Activated CD4-positive, alpha-beta T cell treated with anti-CD3 and anti-CD28 coated beads for 48 hours (primary cell): Measurements from ENCODE around the gene CREB1.
"Not testable (repeated sequence)": the region's sequence is repeated elsewhere in the genome, so short reads cannot be mapped to it uniquely, and the experiment has no call there.

Source experiments
- DNase-seq: peaks from one replicate; pipeline ENCODE4 v3.0.0-alpha.2; 2020

Gene CREB1

DNA sequence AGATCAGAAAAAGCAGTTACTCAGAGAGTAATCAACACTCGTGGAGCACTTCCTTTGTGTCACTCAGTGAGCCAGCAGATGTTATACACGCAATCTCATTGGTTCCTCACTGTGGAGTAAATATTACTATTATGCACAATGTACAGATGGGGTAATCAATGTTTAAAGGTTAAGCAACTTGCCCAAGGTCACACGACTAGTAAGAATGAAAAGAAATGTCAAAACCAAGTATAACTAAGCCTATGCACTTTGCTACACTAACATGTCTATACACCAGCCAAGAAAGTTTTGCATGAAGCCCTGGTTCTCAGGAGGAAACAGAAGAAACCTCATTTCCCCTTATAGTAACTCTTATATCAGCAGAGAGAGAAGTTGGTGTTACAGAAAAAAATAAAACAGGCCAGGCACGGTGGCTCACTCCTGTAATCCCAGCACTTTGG lies 90.0 kb downstream of the CREB1 start:
- DNase-seq = no peak

DNA sequence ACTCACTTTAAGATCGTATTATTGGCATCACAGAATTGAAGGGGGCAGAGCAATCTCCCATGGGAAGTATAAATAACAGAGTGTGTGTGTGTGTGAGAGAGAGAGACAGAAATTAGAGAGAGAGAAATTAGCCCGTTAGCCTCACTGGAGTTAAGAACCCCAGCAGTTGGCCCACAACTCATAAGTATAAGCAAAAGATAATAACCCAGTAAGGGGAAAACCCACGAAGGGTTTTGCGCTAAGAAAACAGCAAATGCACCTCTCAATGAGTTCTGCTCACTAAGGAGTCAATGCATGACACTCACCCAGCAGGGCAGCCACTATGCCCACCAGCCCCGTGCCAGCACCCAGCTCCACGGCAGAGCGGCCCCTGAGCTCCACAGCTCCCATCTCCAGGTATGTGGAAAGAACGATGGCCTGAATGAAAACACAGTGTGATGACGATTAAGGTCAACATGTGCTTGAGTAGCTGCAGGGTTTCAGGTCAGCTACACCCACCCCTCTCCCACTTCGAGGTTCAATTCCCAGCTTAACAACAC lies 91.8 kb downstream of the CREB1 start:
- DNase-seq = no peak

DNA sequence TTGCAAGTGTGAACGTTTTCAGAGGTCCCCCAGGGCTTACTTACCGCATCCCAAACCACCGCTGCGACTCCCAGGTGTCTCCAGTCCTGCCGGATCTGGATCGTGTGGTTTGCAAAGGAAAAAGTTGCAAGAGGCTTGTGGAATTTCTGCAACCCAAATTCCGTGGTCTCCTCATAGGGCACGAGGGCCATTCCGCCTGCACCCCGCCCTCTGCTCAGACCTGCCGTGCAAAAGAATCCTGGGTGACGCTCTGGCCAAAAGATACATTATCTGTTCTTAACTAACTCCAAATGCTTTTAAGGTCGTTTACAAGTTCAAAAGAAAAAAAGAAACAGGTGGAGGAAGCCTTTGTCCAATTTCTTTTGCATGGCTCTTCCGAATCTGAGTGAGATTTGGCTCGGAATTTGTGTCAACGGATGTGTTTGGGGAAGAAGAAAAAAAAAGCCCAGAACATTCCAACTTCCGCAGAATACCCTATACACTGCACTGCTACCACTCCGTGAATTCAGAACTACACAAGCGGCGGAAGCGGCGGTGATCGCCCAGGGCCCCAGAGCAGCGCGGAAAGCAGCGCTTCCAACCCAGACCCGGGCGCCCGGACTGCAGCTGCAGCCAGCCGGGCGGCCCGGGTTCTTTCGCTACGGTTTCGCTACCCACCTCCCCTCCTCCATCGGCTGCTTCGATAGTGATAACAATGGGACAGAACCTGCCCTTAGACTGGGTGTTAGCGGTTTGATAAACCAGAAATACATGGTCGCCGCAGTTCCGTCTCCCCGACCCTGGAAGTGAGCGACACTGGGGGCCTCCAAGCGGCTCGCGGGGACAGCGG lies 94.6 kb downstream of the CREB1 start:
- peak; percentile 77 for DNase-seq

DNA sequence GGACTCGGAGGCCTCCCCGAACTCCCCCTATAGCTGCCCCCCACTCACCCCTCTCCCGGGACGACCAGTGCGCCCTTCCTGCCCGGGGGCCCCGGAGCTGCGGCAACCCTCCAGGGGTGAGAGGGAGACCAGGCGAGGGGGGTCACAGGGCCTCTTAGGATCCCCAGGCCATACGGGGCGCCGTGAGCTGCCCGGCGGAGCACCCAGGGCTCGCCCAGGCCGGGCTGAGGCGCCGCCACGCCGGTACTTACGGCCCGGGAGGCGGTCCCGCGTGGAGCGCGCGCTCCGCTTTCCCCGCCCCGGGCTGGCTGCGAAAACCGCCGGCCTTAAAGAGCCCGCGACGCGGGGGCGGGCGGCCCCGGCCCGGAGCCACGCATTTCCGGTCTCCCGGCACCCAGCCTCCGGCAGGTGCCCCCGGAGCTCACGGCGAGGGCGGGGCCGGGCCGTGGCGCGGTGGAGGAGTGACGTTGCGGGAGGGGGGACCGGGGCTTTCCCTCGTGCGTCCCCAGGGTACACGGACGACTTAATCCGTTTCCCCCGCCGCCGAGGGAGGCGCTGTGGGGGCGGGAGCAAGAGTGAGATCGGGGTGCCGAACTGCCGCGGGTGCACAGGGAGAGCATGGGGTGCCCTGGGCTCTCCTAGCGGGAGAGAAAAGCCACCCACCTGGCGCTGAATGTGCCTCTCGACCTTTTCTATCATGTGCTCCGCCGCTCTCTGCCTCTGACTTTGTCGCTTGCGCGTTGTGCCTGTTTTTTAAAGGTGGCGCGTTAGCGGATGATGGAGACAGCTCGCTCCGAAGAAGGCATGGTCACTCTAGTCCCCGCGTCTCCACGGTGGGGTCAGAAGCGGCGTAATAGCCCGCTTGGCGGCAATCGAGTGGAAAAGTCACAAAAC lies 95.5 kb downstream of the CREB1 start, which contains the start of gene METTL21A:
Gene METTL21A (minus strand): TSS at position 381 of the 894 bp plus-strand sequence. CDS start 1,019 bp downstream, outside the sequence.
- peak; percentile 94 for DNase-seq

DNA sequence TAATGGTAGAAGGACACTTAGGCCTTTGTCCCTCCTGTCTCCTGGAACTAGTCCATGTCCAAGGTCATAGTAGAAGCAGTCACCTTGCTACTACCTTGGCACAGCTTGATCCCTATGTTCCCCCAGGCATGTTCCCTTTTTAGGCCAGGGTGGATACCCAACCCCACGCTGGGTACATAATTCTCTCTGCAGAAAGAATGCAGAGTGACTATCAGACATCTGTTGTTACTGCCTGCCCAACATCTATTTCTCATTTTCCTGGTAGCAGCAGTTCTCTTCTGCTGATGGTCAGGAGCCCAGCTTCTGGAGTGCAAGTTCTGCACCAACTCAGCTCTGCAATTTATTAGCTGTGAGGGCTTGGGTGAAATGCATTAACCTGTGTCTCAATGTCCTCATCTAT lies 99.8 kb downstream of the CREB1 start:
- no peak for DNase-seq

DNA sequence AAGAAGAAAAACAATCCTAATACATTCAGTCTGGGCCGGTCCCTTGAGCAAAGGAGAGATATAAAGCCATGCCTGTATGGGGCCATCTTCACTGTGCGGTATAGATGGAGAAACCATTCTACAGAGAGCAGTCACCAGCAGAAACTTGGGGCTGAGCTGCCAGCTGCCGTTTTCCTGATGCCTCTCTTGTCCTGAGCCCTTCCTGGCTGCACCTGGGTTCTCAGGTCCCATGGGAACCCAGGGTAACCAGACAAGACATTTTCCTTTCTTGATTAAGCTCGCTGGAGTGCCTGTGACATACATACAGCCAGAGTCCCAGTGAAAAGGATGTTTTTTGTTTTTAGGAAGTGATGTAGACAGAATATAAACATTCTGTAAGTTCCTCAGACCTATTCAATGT lies 100.7 kb downstream of the CREB1 start:
- DNase-seq = no peak

DNA sequence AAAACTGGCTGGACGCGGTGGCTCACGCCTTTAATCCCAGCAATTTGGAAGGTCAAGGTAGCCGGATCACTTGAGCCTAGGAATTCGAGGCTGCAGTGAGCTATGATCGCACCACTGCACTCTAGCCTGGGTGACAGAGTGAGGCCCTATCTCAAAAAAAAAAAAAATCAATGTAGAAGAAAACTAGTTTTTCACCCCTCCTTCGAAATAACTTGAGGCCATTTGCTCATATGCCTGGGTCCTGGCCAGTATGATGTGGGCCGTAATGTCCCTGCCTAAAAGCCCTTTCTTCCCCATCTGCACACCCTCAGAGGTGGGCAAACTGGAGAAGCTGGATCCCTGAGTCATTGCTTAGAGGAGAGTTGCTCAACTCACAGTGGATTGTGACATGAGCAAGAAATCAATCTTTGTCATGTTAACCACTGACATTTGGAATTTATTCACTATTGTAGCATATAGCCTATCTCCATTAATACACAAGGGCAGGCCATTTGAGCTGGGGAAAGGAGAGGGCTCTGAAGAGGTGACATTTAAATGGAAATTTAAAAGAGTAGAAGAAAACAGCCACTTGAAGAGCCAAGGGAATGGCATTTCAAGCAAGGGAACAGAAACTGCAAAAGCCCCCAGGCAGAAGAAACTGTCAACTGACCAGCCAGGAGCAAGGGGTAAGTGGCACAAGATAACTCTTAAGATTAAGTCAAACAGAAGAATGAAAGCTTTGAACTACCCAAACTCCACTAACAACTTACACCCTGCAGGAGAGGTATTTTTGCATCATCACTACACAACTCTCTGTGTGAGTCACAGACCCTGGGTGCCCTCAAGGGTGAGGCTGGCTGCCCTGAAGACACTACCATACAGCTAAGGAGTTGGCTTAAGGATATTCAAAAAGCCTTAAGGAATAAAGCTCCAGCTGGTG lies 103.1 kb downstream of the CREB1 start:
- peak; percentile 44 for DNase-seq

DNA sequence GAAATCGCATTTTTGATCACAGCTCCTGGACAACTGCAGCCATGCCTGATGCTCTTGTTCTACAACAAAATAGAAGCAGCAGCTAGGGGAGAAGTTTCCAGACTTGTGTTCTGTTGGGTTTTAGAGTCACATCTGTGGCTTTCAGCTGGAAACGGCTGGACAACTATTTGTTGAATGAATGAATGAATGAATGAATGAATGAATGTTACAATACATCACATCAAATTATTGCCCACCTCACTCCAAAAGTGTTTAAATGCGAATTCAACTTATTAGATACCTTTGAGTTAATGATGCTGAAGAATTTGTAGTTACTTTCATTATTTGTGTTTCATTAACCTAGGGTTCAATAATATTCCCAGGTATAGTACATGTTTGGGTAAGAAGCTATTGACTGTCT lies 103.9 kb downstream of the CREB1 start:
- DNase-seq = no peak

DNA sequence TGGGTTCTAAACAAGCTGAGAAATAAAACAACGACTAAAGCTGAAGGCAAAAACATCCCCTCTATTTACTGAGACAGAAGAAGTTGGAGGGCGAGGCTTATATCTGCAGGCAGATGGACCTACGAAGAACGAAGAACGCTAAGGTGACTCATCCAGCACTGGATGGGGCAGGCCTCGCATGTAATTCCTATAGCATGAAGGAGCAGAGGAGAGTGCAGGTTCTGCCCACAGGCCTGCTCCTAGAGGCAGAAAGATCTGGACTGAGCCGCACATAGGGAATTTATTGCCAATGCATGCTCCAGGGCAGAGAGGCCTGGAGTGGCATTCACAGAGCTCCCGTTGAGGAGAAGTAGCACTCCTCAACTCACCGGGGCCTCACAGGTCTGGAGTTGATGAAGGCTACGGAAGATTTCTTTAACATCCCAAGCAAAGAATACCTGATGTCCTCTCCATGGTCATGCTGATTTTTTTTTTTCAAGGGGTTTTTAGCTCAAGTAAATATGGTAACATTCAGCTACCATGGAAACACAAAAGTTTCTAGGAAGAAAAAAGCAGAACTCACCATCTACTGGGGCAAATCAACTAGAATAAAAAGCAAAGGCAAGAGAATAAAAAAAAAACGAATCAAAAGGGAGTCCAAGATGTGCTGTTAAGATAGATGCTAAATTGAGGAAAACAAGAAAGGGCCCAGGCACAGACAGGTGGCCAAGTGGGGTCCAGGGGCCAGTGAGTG lies 105.9 kb downstream of the CREB1 start:
- DNase-seq = no peak

DNA sequence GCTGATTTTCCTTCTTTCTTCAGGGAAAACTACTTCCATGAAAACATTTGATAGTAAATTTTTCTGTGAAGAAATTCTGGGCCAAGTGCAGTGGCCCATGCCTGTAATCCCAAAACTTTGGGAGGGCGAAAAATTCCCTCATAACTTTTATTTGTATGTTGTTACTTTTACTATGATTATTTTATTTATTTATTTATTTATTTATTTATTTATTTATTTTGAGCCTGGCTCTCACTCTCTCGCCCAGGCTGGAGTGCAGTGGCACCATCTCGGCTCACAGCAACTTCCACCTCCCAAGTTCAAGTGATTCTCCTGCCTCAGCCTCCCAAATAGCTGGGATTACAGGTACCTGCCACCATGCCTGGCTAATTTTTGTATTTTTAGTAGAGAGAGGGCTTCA lies 109.5 kb downstream of the CREB1 start:
- DNase-seq = not testable (repeated sequence)

DNA sequence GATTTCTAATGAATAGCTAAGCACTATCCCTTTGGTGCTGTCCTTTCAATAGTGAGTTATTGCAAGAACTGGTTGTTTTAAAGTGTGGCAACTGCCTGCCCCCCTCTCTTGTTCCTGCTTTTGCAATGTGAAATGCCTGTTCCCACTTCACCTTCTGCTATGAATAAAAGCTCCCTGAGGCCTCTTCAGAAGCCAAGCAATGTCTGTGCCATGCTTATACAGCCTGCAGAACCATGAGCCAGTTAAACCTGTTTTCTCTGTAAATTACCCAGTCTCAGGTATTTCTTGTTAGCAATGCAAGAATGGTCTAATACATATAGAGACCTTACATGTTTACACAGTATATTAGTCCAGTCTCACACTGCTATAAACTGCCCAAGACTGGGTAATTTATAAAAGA lies 110.4 kb downstream of the CREB1 start:
- no peak for DNase-seq

DNA sequence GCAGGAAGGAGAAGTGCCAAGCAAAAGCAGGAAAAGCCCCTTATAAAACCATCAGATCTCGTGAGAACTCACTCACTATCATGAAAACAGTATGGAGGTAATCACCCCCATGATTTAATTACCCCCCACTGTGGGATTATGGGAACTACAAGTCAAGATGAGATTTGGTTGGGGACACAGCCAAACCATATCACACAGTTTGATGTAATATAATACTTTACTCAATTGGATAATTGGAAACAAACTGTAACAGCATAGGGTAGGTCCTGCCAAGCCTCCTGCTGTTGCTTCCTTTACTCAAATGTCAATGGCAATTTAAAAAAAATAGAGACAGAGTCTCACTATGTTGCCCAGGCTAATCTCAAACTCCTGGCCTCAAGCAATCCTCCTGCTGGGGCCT lies 110.9 kb downstream of the CREB1 start:
- DNase-seq = no peak

DNA sequence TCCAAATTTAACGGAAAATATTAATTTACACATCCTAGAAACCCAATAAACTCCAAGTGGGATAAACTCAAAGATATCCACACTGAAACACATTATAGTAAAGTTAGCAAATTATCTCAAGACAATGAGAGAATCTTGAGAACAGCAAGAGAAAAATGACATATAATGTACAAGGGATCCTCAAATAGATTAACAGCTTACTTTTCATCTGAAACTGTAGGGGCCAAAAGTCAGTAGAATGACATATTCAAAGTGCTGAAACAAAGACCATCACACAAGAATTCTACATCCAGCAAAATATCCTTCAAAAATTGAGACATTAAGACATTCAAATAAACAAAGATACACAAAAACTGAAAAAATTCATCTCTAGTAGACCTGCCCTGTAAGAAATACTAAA lies 114.1 kb downstream of the CREB1 start:
- no peak for DNase-seq

DNA sequence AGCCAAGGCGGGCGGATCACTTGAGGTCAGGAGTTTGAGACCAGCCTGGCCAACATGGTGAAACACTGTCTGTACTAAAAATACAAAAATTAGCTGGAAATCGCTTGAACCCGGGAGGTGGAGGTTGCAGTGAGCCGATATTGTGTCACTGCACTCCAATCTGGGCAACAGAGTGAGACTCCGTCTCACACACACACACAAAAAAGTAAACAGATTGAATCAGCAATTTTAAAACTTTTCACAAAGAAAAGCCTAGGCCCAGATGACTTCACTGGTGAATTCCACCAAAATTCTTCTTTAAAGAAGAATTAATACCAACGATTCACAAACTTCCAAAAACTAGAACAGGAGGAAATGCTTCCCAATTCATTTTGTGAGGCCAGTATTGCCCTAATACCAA lies 116.8 kb downstream of the CREB1 start:
- not testable (repeated sequence) for DNase-seq
